NCI-H774 (cell line): Measurements from ENCODE around the gene PLEKHA6.

Experiments
- DNase-seq: peaks from one replicate; lab custom pipeline; 2025; lab: John Stamatoyannopoulos, UW

Gene PLEKHA6

DNA sequence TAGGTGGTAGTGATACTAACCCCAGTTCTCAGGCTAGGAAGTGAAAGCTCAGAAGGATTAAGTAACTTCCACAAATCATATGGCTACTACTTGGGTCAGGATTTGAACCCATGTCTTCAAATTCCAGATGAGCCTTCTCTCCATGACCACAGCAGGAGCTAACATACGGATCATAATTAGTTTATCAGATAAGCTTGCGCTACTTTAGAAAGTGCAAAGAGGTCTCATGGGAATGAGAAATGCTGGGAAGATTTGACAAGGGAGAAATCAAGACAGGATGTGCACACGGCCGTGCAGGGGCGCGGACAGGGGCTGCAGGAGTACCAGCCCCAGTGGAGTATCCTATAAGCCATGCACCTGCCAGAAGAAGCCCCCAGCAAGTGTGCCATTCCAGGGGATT lies 5.2 kb downstream of the PLEKHA6 start:
- no peak for DNase-seq

DNA sequence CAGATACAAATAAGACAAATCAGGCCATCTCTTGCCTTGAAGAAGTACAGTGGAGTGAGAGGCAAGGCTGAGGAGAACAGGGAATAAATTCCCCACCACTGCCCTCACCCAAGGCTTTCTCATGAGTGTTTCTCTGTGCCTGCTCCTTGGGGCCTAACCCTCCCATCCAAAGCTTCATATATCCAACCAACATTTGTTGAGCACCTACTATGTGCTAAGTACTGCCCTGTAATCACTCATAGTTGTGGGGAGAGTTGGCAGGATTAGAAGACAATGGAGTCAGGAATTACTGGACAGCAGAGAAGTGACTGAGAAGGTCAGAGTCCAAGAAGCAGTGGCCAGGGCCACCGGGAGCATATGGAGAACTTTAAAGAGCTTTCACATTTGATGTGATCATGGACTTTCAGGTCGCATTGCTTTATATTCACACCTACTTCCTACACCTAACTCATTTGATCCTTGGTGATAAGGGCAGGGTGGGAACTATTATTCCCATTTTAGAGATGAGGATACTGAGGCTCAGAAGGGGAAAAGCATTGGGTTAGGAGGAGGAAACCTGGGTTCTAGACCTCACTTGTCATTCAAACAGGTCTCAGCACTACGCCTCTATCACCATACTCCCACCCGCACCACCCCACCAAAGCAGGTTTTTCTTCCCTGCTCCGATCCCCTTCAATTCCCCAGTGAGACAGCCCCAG lies 6.4 kb downstream of the PLEKHA6 start:
- no peak for DNase-seq

DNA sequence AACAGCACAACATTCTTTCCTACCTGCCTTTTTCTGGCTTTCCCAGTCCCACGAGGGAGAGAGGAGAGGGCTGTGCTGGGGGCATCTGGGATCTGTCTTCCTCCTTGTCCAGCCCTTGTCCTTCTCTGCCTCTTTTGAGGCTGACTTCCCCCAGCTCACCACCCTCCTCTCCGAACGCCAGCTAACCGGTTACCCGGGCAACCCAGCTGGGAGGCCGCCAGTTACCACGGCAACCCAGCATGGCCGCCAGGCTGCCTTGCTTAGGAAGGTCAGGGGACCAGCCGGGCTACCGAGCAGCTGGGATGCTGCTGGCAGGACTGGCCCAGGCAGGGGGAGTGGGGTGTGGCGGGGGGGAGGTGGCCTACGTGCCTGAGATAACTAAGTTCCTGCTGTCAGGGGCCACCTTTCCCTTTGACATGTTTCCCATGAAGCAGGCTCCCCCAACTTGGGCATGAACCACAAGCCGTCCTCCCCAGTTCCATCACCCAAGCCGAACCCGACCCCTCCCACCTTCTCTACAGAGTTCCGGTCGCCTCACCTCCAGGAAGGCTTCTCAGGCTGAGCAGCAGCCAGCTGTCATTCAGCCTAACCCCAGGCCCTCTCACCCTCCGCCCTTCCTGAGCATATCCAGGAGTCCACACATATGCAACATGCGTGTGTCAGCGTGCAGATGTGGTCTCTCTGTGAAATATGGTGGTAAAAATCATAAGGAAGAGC lies 8.7 kb downstream of the PLEKHA6 start:
- DNase-seq = peak; percentile 62

DNA sequence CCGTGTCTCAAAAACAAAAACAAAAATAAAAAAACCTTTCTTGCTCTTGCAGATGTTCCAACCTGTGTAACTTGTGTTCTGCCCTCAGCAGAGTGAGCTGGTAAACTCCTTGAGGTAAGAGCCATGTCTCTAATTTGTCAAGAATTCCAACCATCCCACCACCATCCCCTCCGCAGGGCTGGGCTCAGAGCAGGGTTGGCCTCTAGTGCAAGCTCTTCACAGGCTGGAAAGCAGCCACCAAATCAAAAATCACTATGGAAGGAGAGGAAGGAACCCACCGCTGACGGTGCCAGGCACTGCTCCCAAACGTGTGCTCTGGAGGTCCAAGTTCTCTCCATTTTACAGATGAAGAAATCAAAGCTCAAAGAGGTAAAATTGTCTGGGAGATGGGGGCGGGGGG lies 9.4 kb downstream of the PLEKHA6 start:
- no peak for DNase-seq

DNA sequence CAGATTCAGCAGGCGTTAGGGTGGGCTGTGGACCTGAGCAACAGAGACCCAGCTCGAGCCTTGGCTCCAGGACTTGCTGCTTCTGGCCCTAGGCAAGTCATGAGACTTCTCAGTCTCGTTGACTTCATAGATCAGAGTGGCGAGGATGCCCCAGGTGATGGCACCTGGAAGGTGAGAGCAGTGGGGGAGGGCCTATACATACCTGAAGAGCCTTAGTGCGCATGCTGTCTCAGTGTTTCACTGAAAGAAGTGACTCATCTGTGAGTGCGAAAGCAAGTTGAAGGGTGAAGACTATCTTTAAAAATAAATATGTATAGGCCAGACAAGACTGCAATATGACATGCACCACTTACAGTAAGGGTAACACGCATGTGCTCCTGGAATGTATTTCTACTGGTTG lies 10.1 kb downstream of the PLEKHA6 start:
- no peak for DNase-seq

DNA sequence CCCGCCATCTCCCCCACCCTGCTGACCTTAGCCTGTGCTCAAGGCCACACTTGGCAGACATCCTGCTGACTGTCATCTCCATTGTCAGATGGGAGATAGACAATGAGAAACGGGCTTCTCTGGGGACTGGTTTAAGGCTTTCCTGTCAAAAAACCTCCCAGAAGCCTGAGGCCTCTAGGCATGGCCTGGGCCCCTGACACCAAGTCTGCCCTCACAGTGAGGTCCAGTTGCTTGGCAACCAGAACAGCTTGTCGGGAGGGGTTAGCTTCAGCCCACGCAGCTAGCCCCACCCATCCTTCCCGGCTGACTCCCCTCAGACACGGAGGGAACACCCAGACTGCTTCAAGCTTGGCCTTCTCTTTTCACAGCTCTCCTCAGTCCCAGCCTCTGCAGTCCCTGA lies 11.0 kb downstream of the PLEKHA6 start:
- DNase-seq = no peak

DNA sequence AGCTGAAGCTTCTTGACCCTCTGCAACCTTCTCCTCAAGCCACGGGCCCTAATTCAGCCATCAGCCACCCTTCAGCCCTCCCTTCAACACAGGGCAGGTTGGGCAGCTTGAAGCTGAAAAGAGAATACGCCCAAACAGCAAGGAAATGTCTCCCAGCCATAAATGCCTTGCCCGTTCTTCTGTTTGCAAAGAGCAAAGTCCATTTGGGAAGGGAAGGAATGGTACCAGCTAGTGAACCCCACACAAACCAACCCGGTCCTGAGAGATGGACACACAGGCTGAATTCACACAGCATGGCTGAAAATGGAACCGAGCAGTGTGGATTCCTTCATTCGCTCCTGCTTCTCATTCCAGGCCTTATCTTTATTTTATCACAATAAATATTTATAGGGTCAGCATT lies 11.5 kb downstream of the PLEKHA6 start:
- DNase-seq = no peak

DNA sequence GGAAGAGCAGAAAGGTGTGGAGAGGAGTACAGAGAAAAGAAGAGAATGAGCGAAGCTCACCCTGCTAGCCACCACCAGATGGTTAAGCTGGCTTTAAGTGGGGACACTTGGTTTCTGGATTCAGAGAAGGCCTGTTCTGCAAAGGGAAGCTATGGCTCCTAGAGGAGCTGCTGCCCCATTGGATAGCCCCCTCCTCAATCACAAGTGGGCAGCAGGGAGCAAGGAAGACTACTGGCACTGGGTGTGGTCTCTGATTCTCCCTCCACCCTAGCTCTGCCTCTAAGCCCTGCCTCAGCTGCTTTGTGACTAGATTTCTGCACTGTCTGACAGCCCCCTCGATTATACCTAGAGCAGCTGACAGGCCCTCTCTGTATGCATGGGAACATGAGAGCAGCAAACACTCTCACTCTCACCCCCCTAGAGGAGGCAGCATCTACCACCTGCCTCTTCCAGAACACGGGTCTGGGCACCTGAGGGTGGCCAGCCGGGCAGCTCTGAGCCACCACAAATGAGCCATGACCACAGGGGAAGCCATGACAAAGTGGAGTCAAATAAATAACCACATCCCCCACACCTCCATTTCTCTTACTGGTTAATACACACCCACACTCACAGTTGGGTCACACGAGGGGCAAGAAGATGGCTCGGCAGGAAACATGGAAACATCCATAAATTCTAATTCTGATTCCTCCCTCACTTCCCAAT lies 13.6 kb downstream of the PLEKHA6 start:
- no peak for DNase-seq

DNA sequence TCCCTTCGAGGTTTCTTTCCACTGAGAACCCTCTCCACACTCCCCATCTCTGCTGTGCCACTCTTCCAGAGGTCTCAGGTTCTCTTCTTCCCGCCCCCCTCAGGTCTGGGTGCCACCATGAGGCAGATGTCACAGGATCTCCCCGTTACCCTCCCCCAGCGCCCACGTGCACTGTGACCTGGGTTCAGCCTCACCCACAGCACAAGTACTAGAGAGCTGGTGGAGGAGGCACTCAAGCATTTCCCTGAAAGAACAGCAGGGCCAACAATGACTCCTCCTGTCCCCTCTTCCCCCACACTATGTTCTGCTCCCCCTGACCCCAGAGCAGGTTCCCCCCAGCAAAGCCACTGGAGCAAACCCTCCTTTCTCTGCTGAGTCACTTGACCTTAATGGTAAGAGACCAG lies 14.3 kb downstream of the PLEKHA6 start:
- no peak for DNase-seq

DNA sequence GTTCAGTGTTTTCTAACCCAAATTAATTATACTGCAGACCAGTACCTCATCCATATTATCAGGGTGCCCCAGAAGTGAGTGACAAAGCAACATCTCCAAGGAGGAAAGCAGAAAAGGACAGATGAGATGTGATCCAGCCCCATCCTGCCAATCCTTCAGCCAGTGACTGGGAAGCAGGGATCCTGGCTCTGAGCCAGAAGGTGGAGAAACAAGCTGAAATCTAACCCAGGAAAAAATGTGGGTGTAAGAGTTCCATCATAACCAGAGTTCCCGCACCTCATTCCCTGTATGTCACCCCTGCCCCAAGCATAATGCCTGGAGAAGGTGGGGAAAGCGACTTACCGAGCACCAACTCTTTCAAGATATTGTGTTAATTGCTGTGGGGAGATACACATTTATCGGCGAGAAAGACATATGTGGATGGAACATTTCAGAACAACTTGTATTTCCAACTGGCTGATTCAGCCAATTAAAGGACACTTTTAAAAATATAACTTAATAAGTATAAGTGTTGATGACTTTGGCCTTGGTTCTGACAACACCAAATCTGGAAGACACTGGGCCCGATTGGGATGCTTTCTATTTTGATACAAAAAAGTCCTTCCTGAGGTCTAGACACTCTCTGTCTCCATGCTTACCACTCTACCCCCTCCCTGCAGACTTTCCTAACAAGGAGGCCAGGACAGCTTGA lies 14.9 kb downstream of the PLEKHA6 start:
- DNase-seq = no peak

DNA sequence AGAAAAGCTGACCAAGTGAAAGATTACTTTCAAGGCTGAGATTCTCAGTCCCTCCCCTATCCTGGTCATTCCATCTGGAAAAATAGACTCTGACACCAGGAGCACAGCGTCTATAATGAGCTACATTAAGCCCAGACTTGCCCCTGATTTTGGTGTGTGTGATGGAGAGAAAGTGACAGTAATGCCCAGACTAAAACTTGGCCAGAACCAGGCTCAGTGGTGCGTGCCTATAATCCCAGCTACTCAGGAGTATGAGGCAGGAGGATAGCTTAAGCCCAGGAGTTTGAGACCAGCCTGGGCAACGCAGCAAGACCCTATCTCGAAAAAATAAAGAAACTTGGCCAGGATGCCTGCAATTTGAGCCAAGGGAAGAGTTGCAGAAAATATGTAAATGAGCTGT lies 15.9 kb downstream of the PLEKHA6 start:
- DNase-seq = no peak

DNA sequence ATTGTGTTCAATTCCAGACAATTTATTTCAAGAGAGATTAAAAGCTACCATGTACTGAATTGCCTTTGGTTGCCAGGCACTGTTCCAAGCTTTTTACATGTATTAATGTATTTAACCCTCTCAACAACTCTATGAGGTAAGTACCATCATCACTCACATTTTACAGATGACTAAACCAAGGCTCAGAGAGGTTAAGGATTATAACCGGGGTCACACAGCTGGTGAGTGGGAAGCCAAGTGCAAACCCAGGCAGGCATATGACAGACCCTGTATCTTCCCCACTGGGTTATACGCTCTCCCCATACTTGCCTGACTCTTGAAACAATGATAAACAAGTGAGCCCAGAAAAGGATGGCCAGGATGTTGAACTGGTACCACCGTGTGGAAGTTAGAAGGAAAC lies 16.5 kb downstream of the PLEKHA6 start:
- DNase-seq = no peak

DNA sequence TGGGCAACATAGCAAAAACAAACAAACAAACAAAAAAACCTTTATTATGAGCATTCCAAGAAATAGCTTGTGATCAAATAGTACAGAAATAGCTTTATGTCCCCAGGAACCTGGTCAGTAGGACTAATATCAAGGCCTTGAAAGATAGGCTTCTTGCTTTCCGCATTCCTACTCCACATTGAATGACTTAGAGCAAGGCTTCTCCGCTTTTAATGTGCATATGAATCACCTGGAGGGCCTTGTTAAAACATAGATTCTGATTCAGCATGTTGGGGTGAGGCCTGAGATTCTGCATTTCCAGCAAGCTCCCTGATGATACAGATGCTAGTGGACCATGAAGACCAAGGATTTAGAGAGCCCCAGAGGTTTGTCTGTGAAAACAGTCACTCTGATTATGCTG lies 17.4 kb downstream of the PLEKHA6 start:
- no peak for DNase-seq

DNA sequence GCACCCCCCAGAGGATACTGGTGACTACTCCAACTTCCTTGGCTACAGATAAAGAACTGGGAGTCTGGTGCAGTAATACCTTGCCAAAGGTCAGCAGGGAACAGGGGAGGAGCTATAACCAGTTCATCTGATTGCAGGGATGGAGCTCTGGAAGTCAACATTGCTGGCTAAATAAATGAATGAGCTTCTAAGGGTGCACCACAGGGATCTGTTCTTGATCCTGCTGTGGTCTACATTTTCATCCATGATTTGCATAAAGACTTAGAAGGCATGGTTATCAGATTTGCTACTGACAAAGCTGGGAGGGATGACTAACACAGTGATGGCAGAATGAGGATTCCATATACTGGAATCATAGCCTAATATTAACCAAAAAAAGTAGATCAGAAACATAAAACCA lies 18.3 kb downstream of the PLEKHA6 start:
- peak; percentile 15 for DNase-seq

DNA sequence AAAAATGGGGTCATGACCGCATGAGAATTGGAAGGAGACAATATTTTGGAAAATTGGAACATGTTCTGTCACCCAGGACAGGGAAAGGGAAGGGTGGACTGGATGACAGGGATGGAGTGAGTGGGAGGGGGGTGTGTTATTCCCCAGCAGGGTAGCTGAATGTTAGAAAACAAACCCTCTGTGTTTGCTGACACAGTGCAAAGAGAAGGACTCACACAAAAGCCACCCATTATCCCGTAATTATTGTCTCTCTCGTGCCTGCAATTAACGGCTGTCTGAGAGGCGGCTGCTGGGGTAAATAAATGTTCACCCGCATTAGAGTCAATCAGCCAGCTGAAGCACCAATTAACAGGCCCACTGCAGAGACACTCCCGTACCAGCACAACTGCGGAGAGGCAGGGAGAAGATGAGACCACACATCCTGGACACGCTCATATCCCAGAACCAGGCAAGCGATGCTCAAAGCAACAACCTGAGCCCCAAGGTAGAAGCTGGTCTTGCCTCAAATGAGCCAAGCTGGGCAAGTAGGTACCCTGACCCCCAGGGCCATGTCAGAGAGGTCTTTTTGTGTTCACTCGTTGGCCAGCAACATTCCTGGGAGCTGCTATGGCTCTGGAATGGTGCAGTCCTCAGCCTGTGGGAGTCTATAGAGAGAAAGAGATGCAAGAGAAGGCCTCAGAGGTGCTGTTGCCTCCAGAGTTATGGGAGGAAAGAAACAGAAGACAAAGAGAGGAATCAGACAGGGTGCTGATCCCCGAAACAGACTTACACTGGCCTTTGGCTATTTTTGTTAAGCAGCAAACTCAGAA lies 19.4 kb downstream of the PLEKHA6 start:
- peak; percentile 94 for DNase-seq

DNA sequence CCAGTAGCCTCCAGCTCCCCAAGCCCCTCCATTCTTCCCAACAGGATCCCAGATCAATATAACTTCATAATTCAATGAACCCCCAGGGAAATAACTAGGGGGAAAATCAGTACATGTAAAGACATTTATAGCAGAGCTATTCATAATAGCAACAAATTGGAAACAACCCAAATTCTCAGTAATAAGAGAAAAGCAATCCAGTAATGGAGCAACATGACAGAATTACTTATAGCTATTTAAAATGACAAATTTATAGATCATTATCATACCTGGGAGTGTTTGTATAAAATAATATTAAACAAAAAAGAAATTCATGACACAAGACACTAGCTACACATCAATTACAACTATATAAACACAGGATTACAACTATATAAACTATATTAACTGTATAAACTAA lies 20.2 kb downstream of the PLEKHA6 start:
- no peak for DNase-seq

DNA sequence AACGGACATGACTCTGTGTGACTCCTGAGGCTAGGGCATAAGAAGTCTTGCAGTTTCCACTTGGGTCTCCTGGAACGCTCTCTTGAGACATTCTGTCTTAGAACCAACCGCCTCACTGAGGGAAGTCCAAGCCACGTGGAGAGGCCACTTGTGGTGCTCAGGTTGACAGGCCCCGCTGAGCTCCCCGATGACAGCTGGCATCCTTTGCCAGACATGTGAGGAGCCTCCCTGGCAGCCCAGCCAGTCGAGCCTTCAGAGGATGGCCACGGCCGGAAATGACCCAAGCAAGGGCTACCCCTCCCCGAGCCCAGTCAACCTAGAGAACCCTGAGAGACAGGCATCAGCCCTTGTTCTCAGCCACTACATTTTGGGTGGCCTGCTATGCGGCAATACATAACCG lies 20.7 kb downstream of the PLEKHA6 start:
- no peak for DNase-seq

DNA sequence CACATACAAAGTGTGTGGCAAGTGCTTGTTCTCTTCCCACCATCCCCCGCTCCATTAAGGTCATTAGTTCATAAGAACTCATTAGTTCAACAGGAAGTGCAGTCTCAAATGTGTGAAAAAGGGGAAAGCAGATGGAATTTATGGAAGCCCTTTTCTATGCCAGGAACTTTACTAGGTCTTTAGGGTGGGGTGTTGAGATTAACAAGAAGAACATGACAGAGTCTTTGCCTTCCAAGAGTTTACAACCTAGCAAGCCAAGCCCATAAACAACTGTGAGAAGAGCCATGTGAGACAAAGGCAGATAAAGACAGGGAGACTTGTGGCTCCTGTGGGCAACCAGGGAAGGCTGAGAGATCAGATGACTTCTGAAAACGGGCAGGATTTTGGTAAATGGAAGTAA lies 21.4 kb downstream of the PLEKHA6 start:
- no peak for DNase-seq

DNA sequence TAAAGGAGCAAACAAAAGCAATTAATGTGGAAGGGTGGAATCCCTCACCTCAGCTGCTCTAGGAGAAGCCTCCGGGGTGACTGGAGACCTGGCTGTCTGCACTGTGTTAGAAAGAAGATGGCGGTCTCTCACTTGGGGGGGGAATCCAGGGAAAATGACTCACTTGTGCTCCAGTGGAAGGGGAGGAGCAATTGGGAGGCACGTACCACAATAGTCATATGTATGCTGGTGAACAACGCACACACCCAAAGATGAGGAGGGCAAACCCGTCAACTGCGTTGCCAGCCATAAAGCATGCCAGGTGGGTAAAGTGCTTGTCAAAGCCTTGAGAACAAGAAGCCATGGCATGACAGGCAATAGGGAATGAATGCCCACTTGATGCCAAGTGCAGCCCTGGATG lies 22.1 kb downstream of the PLEKHA6 start:
- DNase-seq = no peak

DNA sequence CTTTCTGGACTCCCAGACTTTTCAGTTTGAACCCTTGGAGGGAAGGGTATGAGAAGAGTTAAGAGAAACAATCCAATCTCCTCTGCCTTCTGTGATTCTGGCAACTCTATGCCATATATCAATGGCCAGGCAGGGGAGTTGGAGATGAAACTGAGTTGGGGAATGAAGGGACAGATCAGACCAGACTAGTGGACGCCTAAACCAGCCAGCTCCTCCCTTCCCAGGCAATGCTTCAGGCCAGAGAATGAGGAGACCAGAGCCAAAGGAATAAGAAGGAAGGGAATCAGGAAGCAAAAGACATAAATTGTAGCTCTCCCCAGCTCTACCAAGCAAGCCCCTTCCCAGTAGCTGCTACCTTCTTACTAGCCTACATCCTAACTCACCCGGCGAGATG lies 22.7 kb downstream of the PLEKHA6 start:
- no peak for DNase-seq

DNA sequence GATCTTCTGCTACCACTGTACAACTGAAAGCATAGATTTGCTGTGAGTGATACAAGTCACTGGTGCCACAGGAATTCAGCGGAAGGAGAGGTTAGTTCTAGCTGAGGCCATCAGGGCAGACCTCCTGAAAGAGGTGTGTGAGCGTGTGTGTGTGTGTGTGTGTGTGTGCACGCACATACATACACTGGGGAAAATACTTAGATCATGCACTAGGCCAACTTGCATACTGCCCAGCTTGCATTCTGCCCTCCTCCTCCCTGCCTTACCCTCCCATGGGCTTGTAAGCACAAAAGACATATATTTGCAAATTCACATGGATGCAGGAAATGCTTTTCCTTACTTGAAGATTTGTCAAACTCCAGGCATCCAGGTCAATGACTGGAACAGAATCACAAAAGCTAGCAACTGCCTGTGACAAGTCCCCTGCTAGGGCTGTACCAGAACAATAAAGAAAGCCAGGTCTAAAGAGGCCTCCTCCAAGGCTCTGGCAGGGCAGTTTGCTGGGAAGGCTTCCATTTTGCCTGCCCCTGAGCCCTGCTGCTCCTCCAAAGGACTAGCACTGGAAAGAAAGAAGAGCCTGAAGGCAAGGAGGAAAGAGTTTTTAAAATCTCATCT lies 23.2 kb downstream of the PLEKHA6 start:
- no peak for DNase-seq
